Measurements from ENCODE around the gene SLC37A4.

GRCh38 chr11:119024430-119025098 is 6.1 kb downstream of the SLC37A4 start:
- TF ChIP-seq CTCF (conservative IDR thresholded peaks at IDR 0.05; ENCODE audit: low read length) (no peak), EZH2phosphoT487 (IDR thresholded peaks at IDR 0.05; ENCODE audit: borderline replicate concordance, low read depth, low read length) (no peak)
